ENCODE measurements around the gene FGFBP2. TPM values are rescaled to one million over a fixed set of nuclear protein-coding genes. Genes with fewer than 3 reads are reported as not detected.

The FGFBP2 gene, protein sequence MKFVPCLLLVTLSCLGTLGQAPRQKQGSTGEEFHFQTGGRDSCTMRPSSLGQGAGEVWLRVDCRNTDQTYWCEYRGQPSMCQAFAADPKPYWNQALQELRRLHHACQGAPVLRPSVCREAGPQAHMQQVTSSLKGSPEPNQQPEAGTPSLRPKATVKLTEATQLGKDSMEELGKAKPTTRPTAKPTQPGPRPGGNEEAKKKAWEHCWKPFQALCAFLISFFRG
- total RNA-seq, result not detected in 2 replicates

DNA sequence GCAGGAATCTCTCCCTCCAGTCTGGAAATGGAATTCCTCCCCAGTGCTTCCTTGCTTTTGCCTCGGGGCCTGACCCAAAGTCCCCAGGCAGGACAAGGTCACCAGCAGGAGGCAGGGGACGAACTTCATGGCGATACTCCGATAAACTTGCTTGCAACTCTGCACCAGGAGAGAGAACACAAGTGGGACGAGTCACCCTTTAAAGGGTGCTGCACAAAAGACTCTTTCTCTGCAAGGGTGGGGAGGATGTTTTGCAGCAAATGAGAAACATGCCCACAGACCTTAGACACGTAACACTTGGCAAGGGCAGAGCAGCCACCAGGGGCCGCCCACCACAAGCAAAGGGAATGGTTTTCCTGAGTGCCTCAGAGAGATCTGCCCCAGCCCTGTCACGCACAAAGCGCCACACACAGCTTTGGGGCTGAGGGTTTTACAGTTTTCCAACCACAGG is at the start of gene FGFBP2:
FGFBP2 (minus strand) TSS at position 175 of the 451 bp plus-strand sequence; CDS start at position 129, 46 bp downstream.

DNA sequence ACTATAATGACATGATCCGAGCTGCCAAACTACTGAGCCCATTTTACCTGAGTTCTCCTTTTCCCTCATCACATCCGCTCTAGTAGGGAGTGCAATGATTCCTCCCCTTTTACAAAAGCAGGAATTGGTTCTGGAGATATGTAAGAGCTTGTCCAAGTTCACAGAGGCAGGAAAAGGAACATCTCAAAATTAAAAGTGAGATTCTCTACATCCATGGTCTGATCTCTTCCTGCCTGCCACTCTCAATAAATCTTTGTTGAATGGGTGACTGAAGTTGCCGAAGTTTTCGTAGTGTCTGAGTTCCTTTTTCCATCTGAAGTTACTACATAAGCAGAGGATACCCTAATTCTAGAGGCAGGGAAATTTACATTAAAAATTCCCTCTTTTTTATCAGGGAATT is 24.3 kb downstream of the FGFBP2 start, which contains the start of gene FGFBP1:
FGFBP1 (minus strand) TSS at position 101 of the 400 bp plus-strand sequence. CDS start 2,108 bp downstream, outside the sequence.

Other genes starting within 250 kb of the FGFBP2 start
- gene CD38, start 184.8 kb downstream of the FGFBP2 start, total RNA-seq, result not detected in 2 replicates
- gene FGFBP1, start 24.4 kb downstream of the FGFBP2 start, total RNA-seq, result not detected in 2 replicates
- 0.12 TPM in 1 of 2 replicates, not detected in the other for gene PROM1, start 120.8 kb upstream of the FGFBP2 start, total RNA-seq

All from pericardium fibroblast (primary cell).